Aorta (tissue), 5 donors: Measurements from ENCODE around the gene ARFIP1. TPM values are rescaled to one million over a fixed set of nuclear protein-coding genes. Genes with fewer than 3 reads are reported as not detected.
"Not testable (repeated sequence)": the region's sequence is repeated elsewhere in the genome, so short reads cannot be mapped to it uniquely, and the experiment has no call there.

Experiments
- ATAC-seq: fragments of 200-7000 bp; cut with Tn5 transposase; one replicate; pipeline ENCODE4 v1.9.1; 2022; ENCODE audit warnings: moderate library complexity; ENCODE audit not compliant: low FRiP score
- DNase-seq, 2 donors: peaks; one replicate each; pipeline ENCODE4 v3.0.0-alpha.2; 2020
- H3K27ac ChIP-seq, 2 donors: one replicate each; pipeline ENCODE4 v1.5.1; 2013; ENCODE audit warnings: low read length in 2 of 2, mild to moderate bottlenecking in 2 of 2, moderate library complexity in 2 of 2, control low read depth in 1 of 2, inconsistent platforms in 1 of 2, low read depth in 1 of 2
- H3K27me3 ChIP-seq, 2 donors: one replicate each; pipeline ENCODE4 v1.6.1; 2013; ENCODE audit warnings: control low read depth in 1 of 2, low read length in 1 of 2, mild to moderate bottlenecking in 1 of 2, moderate library complexity in 1 of 2; ENCODE audit not compliant: insufficient read depth in 2 of 2, control insufficient read depth in 1 of 2
- H3K36me3 ChIP-seq, 2 donors: one replicate each; pipeline ENCODE4 v1.6.1; 2013; ENCODE audit warnings: control low read depth in 1 of 2, low read length in 1 of 2, mild to moderate bottlenecking in 1 of 2; ENCODE audit not compliant: insufficient read depth in 2 of 2, control insufficient read depth in 1 of 2
- H3K4me1 ChIP-seq, 2 donors: one replicate each; pipeline ENCODE4 v1.6.1; 2013; ENCODE audit warnings: low read length in 2 of 2, control low read depth in 1 of 2, mild to moderate bottlenecking in 1 of 2, moderate library complexity in 1 of 2; ENCODE audit not compliant: insufficient read depth in 2 of 2, control insufficient read depth in 1 of 2
- H3K4me3 ChIP-seq, 2 donors: one replicate each; pipeline ENCODE4 v1.5.1; 2013; ENCODE audit warnings: low read length in 2 of 2, control low read depth in 1 of 2, mild to moderate bottlenecking in 1 of 2
- H3K9me3 ChIP-seq: one replicate; pipeline ENCODE4 v1.6.1; 2013; ENCODE audit warnings: mild to moderate bottlenecking, low read length; ENCODE audit not compliant: control insufficient read depth
- WGBS, 2 donors: extraction: QIAGEN DNeasy Blood & Tissue Kit; methylation state at CpG; one replicate each; pipeline ENCODE4 v1.1.7; 2013; 5-methylcytosine and 5-hydroxymethylcytosine counted together
- intact Hi-C, 2 donors: fragments of 100-400 bp; cut with DNase I; formaldehyde crosslinking; loops; one replicate each; pipeline versions ENCODE4 v1.14.2 to v1.15.0; 2022
- polyA plus RNA-seq, 2 donors: library from polyadenylated mRNA; stranded (reverse); fragments of 200-250 nt; gene quantifications; one replicate each; pipeline ENCODE4 v1.2.3, GENCODE V29; 2013
- total RNA-seq, 2 donors: library from RNA; stranded (reverse); fragmentation: NEBNext Ultra II Directional; extraction: Animal tissue kit (Norgen Biotek cat#: 25700); gene quantifications; one replicate each; pipeline ENCODE4 v1.2.1, GENCODE V29; 2021
- donor health status: healthy with polysubstance abuse.
- donor health status: Bipolar disorder and iron deficiency.
- donor health status: DM: no; HTN: no; CAD: no.
- donor health status: DM: no; HTN: no; CAD: no.
- donor health status: DM: yes; HTN: yes; CAD: no.

The ARFIP1 gene
- total and polyA plus RNA-seq, 4 donors = 16.5 to 30.4 (median 28.4) TPM

DNA sequence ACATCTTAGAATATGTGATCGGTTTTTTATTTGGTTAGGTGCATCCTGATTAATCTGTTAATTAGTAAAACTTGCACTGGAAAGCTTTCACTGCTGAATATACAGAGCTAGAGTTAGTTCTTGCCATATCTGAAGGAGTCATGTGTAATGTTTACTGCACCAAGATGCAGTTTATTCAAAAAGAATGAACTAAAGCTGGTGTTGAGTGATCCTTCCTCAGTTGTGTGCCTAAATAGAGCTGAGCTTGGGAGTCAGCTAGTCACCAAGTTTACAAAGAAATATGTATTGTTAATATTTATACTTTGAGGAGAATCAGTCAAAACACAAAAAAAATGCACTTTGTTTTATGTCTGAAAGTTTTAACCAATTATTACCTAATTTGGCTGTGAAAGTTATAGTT lies 102.2 kb downstream of the ARFIP1 start:
- ATAC-seq (no peak), DNase-seq (no peak)
- intact Hi-C loops = no loop called here
- H3K27ac ChIP-seq = no peak overlapping the region
- no peaks in the 10 kb centered on the region for H3K27me3 ChIP-seq
- H3K36me3 ChIP-seq = no peaks in the 10 kb centered on the region
- no peaks in the 10 kb centered on the region for H3K9me3 ChIP-seq
- no peaks in the 10 kb centered on the region for H3K4me1 ChIP-seq
- 97 to 98% methylated on average over 1 of the region's 1 CpG for WGBS, 2 donors
- H3K4me3 ChIP-seq = no peak overlapping the region

DNA sequence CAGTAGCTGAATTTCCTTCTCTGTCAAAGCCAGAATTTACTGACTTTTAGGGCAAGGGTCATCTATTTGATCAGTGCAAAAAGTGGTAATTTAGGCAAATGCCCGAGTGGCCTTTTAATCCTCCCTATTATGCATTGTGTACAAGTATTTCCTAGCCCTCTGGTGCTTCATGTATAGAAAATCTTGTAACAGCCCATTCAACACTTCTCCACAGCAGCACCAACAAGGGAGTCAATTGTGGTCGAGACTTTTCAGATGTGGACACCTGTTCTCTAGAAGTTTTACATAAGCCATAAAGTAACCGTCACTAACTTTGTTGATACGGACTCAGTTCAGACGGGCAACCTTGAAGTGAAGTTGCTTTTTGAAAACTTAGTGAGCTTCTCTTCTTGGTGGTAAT lies 105.4 kb downstream of the ARFIP1 start:
- no peaks in the 10 kb centered on the region for H3K4me1 ChIP-seq
- no peaks in the 10 kb centered on the region for H3K9me3 ChIP-seq
- ATAC-seq (no peak), DNase-seq (no peak)
- H3K27ac ChIP-seq = no peak overlapping the region
- no peaks in the 10 kb centered on the region for H3K27me3 ChIP-seq
- no peak overlapping the region for H3K4me3 ChIP-seq
- WGBS, 2 donors = 92 to 94% methylated on average over 5 of the region's 5 CpGs
- intact Hi-C loops = no loop called here
- no peaks in the 10 kb centered on the region for H3K36me3 ChIP-seq

- DNase-seq (no peak), ATAC-seq (no peak)
- 97 to 98% methylated on average over 1 of the region's 1 CpG for WGBS, 2 donors
- H3K4me3 ChIP-seq = no peak overlapping the region
- no peaks in the 10 kb centered on the region for H3K36me3 ChIP-seq
- intact Hi-C loops = no loop called here
- H3K27ac ChIP-seq = no peak overlapping the region
- H3K9me3 ChIP-seq = no peaks in the 10 kb centered on the region
- H3K27me3 ChIP-seq = no peaks in the 10 kb centered on the region
- H3K4me1 ChIP-seq = no peaks in the 10 kb centered on the region
Measured at GRCh38 chr4:152886201-152886600, 106.4 kb downstream of the ARFIP1 start.

- H3K4me3 ChIP-seq = no peak overlapping the region
- no peak overlapping the region for H3K27ac ChIP-seq
- H3K36me3 ChIP-seq = no peaks in the 10 kb centered on the region
- DNase-seq = no peak
- no peaks in the 10 kb centered on the region for H3K4me1 ChIP-seq
- H3K27me3 ChIP-seq = no peaks in the 10 kb centered on the region
- 94% methylated on average over 6 of the region's 6 CpGs for WGBS, 2 donors
- no peak for ATAC-seq
- intact Hi-C loops = no loop called here
- no peaks in the 10 kb centered on the region for H3K9me3 ChIP-seq
Measured at GRCh38 chr4:152887981-152888380, 108.2 kb downstream of the ARFIP1 start.

DNA sequence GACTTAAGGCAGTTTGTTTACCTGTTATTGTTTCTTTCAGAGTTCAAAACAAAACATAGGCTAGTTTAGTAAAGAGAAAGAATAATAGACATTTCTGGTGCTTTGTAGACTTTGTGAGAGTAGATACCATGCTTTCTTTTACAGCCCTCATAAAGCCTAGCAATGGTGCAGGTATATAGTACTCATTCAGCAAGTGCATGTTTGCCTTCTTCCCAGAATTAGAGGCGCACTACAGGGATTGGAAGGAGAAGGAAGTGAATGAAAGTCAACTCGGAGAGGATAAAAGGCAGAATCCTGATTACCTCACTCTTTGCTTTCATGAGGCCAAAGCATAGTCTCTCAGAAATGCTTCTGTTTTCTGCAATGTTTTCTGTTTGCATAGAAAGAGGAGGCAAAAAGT lies 113.2 kb downstream of the ARFIP1 start:
- H3K9me3 ChIP-seq = no peaks in the 10 kb centered on the region
- intact Hi-C loops = no loop called here
- 79 to 86% methylated on average over 2 of the region's 2 CpGs for WGBS, 2 donors

GRCh38 chr4:152894673-152895072 lies 114.9 kb downstream of the ARFIP1 start:
- no peak for ATAC-seq
- intact Hi-C loops = no loop called here
- no peak overlapping the region for H3K4me3 ChIP-seq

More for the DNA sequence above, 113.2 kb downstream of the ARFIP1 start:
- H3K36me3 ChIP-seq = no peaks in the 10 kb centered on the region
- H3K4me1 ChIP-seq = no peaks in the 10 kb centered on the region
- H3K27me3 ChIP-seq = no peaks in the 10 kb centered on the region
- ATAC-seq = no peak
- no peak overlapping the region for H3K4me3 ChIP-seq
- H3K27ac ChIP-seq = no peak overlapping the region
- DNase-seq = no peak

DNA sequence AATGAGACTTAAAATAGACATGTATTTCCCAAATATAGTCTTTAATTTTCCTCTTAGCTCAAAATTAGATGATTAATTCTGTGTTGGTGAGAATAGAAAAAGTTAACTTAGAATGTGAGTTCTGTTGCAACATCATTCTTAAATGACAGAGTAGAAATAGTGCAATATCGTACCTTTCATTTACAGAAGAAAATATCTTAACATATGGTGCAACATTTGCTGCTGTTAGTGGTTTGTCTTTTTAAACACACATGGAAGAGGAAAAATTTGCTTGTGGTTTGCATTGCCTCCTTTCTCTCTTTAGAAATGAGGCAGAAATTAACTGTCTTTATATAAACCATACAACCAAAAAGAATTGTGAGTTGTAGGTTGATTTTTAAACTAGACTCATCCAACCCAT lies 117.1 kb downstream of the ARFIP1 start:
- 71 to 80% methylated on average over 1 of the region's 1 CpG for WGBS, 2 donors
- Histone ChIP-seq H3K36me3 (no peaks in the 10 kb centered on the region), H3K4me1 (no peaks in the 10 kb centered on the region), H3K27me3 (no peaks in the 10 kb centered on the region), H3K4me3 (no peak overlapping the region), H3K27ac (no peak overlapping the region), H3K9me3 (no peaks in the 10 kb centered on the region)
- DNase-seq (no peak), ATAC-seq (no peak)
- intact Hi-C loops = no loop called here

More at GRCh38 chr4:152894673-152895072, 114.9 kb downstream of the ARFIP1 start:
- Histone ChIP-seq H3K36me3 (no peaks in the 10 kb centered on the region), H3K27ac (no peak overlapping the region), H3K27me3 (no peaks in the 10 kb centered on the region), H3K4me1 (no peaks in the 10 kb centered on the region), H3K9me3 (no peaks in the 10 kb centered on the region)
- 83 to 84% methylated on average over 1 of the region's 1 CpG for WGBS, 2 donors
- no peak for DNase-seq

GRCh38 chr4:152898133-152898532 lies 118.4 kb downstream of the ARFIP1 start:
- ATAC-seq, H3K27me3 ChIP-seq, H3K4me1 ChIP-seq, H3K4me3 ChIP-seq, intact Hi-C loops, H3K36me3 ChIP-seq, H3K9me3 ChIP-seq, H3K27ac ChIP-seq, DNase-seq: not testable (repeated sequence)
- 92 to 96% methylated on average over 6 of the region's 6 CpGs for WGBS, 2 donors

DNA sequence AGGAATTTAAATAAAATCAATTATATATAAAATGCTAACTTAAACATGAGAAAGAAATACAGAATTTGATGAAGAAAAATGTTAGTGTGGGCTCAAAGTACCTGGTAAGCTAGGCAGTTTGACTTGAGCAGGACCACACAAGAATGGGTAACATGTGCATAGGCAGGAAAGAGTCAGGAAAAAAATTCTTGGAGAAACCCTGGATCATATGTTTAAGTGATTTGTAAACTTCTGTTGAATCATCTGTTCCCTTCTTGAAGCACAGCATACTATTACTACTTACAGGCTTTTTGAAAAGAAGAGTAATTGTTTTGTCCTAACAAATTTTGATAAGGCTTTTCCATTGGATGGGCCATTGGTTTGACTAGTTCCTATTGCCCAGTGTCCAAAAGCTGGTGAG lies 118.9 kb downstream of the ARFIP1 start:
- Histone ChIP-seq H3K9me3 (no peaks in the 10 kb centered on the region), H3K36me3 (no peaks in the 10 kb centered on the region), H3K27ac (no peak overlapping the region), H3K4me3 (no peak overlapping the region), H3K27me3 (no peaks in the 10 kb centered on the region), H3K4me1 (no peaks in the 10 kb centered on the region)
- no peak for DNase-seq
- ATAC-seq = no peak
- intact Hi-C loops = no loop called here
